WTC11 (cell line): ENCODE measurements around the gene CD164. TPM values are rescaled to one million over a fixed set of nuclear protein-coding genes. Genes with fewer than 3 reads are reported as not detected.

ENCODE experiments used
- ATAC-seq: fragments of 200-7000 bp; cut with Tn5 transposase; 2 replicates; pipeline ENCODE4 v1.10.0; 2021; ENCODE audit warnings: mild to moderate bottlenecking, moderate library complexity
- CTCF ChIA-PET: fragments of 300-600 bp; sonication (Branson Sonifier 250); formaldehyde crosslinking; loops from one replicate; lab custom pipeline; 2021; ENCODE audit warnings: antibody characterized with exemption; lab: Charles Lee
- POLR2A ChIA-PET: fragments of 350-600 bp; sonication (Branson Sonifier 250); formaldehyde crosslinking; loops from one replicate; lab custom pipeline; 2021; ENCODE audit warnings: antibody characterized with exemption; lab: Charles Lee
- DNase-seq: peaks from one replicate; pipeline ENCODE4 v3.0.0; 2021; ENCODE audit warnings: low spot score
- H3K27ac Mint-ChIP-seq: 2 replicates; pipeline ENCODE4 v1.8.0; 2021; ENCODE audit warnings: mixed read lengths
- H3K27me3 Mint-ChIP-seq: 2 replicates; pipeline ENCODE4 v1.8.0; 2021; ENCODE audit warnings: low read depth, mild to moderate bottlenecking, moderate library complexity, mixed read lengths
- H3K36me3 Mint-ChIP-seq: 2 replicates; pipeline ENCODE4 v1.8.0; 2021; ENCODE audit warnings: mixed read lengths
- H3K4me1 Mint-ChIP-seq: 2 replicates; pipeline ENCODE4 v1.8.0; 2022; ENCODE audit warnings: mixed read lengths
- H3K4me3 Mint-ChIP-seq: 2 replicates; pipeline ENCODE4 v1.8.0; 2021; ENCODE audit warnings: mild to moderate bottlenecking, moderate library complexity, mixed read lengths
- H3K9me3 Mint-ChIP-seq: 2 replicates; pipeline ENCODE4 v1.8.0; 2021; ENCODE audit warnings: mixed read lengths
- ARID4B ChIP-seq: sonication (generic); formaldehyde crosslinking; IDR thresholded peaks from 2 replicates; pipeline ENCODE4 v1.8.0; 2023; ENCODE audit warnings: missing genetic modification reagents, mild to moderate bottlenecking, borderline replicate concordance
- ATF1 ChIP-seq: sonication (generic); formaldehyde crosslinking; IDR thresholded peaks from 2 replicates; pipeline ENCODE4 v1.8.1; 2023; ENCODE audit warnings: mild to moderate bottlenecking, moderate library complexity, missing genetic modification reagents
- CDX4 ChIP-seq: fragments of 250-450 bp; sonication (Bioruptor Pico); IDR thresholded peaks from 2 replicates; pipeline ENCODE4 v1.9.0; 2021; ENCODE audit warnings: moderate library complexity, mild to moderate bottlenecking, inconsistent platforms, borderline replicate concordance
- CREB1 ChIP-seq: sonication (generic); formaldehyde crosslinking; IDR thresholded peaks from 2 replicates; pipeline ENCODE4 v1.8.0; 2023; ENCODE audit warnings: mild to moderate bottlenecking, missing genetic modification reagents
- CTCF ChIP-seq: fragments of 200-600 bp; IDR thresholded peaks from 2 replicates; pipeline ENCODE4 v1.8.0; 2022; ENCODE audit warnings: antibody characterized with exemption
- E2F5 ChIP-seq: sonication (generic); formaldehyde crosslinking; IDR thresholded peaks from 2 replicates; pipeline ENCODE4 v1.8.1; 2022; ENCODE audit warnings: mild to moderate bottlenecking, moderate library complexity, missing genetic modification reagents
- ERG ChIP-seq: fragments of 250-450 bp; sonication (Bioruptor Pico); IDR thresholded peaks from 2 replicates; pipeline ENCODE4 v1.8.0; 2021; ENCODE audit warnings: mild to moderate bottlenecking
- ETV6 ChIP-seq: sonication (generic); formaldehyde crosslinking; IDR thresholded peaks from 2 replicates; pipeline ENCODE4 v1.8.1; 2022; ENCODE audit warnings: mild to moderate bottlenecking, missing genetic modification reagents
- IRF2 ChIP-seq: sonication (generic); formaldehyde crosslinking; IDR thresholded peaks from 2 replicates; pipeline ENCODE4 v1.8.0; 2022; ENCODE audit warnings: low read depth, missing genetic modification reagents, borderline replicate concordance
- JAZF1 ChIP-seq: fragments of 250-450 bp; sonication (Bioruptor Pico); IDR thresholded peaks from 2 replicates; pipeline ENCODE4 v1.9.0; 2021; ENCODE audit warnings: moderate library complexity, mild to moderate bottlenecking, inconsistent platforms
- MLX ChIP-seq: sonication (generic); formaldehyde crosslinking; IDR thresholded peaks from 2 replicates; pipeline ENCODE4 v1.8.1; 2023; ENCODE audit warnings: mild to moderate bottlenecking, missing genetic modification reagents, moderate library complexity
- NFE2L1 ChIP-seq: sonication (generic); formaldehyde crosslinking; IDR thresholded peaks from 2 replicates; pipeline ENCODE4 v1.8.1; 2023; ENCODE audit warnings: missing genetic modification reagents
- RORB ChIP-seq: fragments of 250-450 bp; sonication (Bioruptor Pico); IDR thresholded peaks from 2 replicates; pipeline ENCODE4 v1.9.0; 2021; ENCODE audit warnings: mild to moderate bottlenecking
- SP1 ChIP-seq: sonication (generic); formaldehyde crosslinking; conservative IDR thresholded peaks from 2 replicates; pipeline ENCODE4 v1.8.1; 2022; ENCODE audit warnings: missing genetic modification reagents
- TEAD4 ChIP-seq: sonication (generic); formaldehyde crosslinking; IDR thresholded peaks from 2 replicates; pipeline ENCODE4 v1.8.0; 2022; ENCODE audit warnings: mild to moderate bottlenecking, missing genetic modification reagents
- ZBTB21 ChIP-seq: sonication (generic); formaldehyde crosslinking; IDR thresholded peaks from 2 replicates; pipeline ENCODE4 v1.8.1; 2023; ENCODE audit warnings: mild to moderate bottlenecking, missing genetic modification reagents, borderline replicate concordance
- ZNF416 ChIP-seq: fragments of 250-450 bp; sonication (Bioruptor Pico); IDR thresholded peaks from 2 replicates; pipeline ENCODE4 v1.9.0; 2021; ENCODE audit warnings: mild to moderate bottlenecking, inconsistent platforms
- total RNA-seq: library from RNA; stranded (reverse); gene quantifications from 3 replicates; pipeline ENCODE4 v1.2.3, GENCODE V29; 2021

The CD164 gene
- total RNA-seq, 1 experiment from 2014 or later = 74.9 TPM

- Mint-ChIP-seq H3K4me3 (no peak overlapping the region), H3K9me3 (no peaks in the 10 kb centered on the region), H3K27me3 (no peaks in the 10 kb centered on the region), H3K4me1 (peaks cover 8% of the 10 kb centered on the region), H3K36me3 (no peaks in the 10 kb centered on the region)
- ATAC-seq (no peak), DNase-seq (no peak)
- POLR2A ChIA-PET = no interaction called here
- TF ChIP-seq ETV6 (CRISPR knock-in tag) (no peak), SP1 (CRISPR knock-in tag) (no peak), NFE2L1 (CRISPR knock-in tag) (no peak), CREB1 (CRISPR knock-in tag) (no peak), RORB (CRISPR knock-in tag) (no peak), JAZF1 (no peak), ARID4B (CRISPR knock-in tag) (no peak), CDX4 (CRISPR knock-in tag) (no peak), IRF2 (CRISPR knock-in tag) (no peak), E2F5 (CRISPR knock-in tag) (no peak), ERG (CRISPR knock-in tag) (no peak), ZBTB21 (CRISPR knock-in tag) (no peak), TEAD4 (CRISPR knock-in tag) (no peak), ZNF416 (CRISPR knock-in tag) (no peak)
- TF ChIP-seq, all 79 proteins: peak for 0
- no peak overlapping the region for H3K27ac Mint-ChIP-seq
- CTCF ChIA-PET = no interaction called here
Measured at GRCh38 chr6:109388265-109388664, 6.0 kb upstream of the CD164 start.

- ATAC-seq (no peak), DNase-seq (no peak)
- CTCF ChIA-PET = interaction anchor here (0.6 to 3.7 kb wide), 17 partner anchors 8 to 892 kb away, joined by 3 to 27 read pairs (median 4); partner anchors contain the start of genes PPIL6, SESN1 and SMPD2
- H3K4me3 Mint-ChIP-seq = peak overlapping the region; percentile 92
- no peaks in the 10 kb centered on the region for H3K9me3 Mint-ChIP-seq
- H3K27ac Mint-ChIP-seq = peak overlapping the region; percentile 99
- TF ChIP-seq MLX (no peak), CTCF (0 out of 2 replicates have a peak, but pooled peaks have one; percentile 8), ATF1 (CRISPR knock-in tag) (no peak)
- POLR2A ChIA-PET = interaction anchor here (0.7 to 1.9 kb wide), 4 partner anchors 58 to 289 kb away, joined by 3 to 12 read pairs (median 4); partner anchors contain the start of genes CEP57L1, MICAL1, PPIL6 and SESN1
- H3K27me3 Mint-ChIP-seq = no peaks in the 10 kb centered on the region
- peaks cover 28% of the 10 kb centered on the region for H3K4me1 Mint-ChIP-seq
- H3K36me3 Mint-ChIP-seq = peaks cover 3% of the 10 kb centered on the region
Measured at GRCh38 chr6:109383438-109383940, 1.2 kb upstream of the CD164 start.
